Neural cell (in vitro differentiated cells): ENCODE results near the gene ST6GAL1. TPM values are rescaled to one million over a fixed set of nuclear protein-coding genes. Genes with fewer than 3 reads are reported as not detected.

ENCODE experiments used
- H2AFZ ChIP-seq: fragments of 200-600, 300-800 bp; sonication (generic), shearing (Covaris generic); 2 replicates; pipeline ENCODE4 v1.6.0; 2014; ENCODE audit warnings: low read depth, mild to moderate bottlenecking, antibody characterized with exemption, low read length, moderate library complexity
- H3F3A ChIP-seq: fragments of 200-600 bp; shearing (Covaris generic); 2 replicates; pipeline ENCODE4 v1.6.1; 2016; ENCODE audit warnings: mild to moderate bottlenecking, moderate library complexity, mixed read lengths, antibody characterized with exemption, low read length; ENCODE audit not compliant: insufficient read depth, poor library complexity, severe bottlenecking
- H3K27ac ChIP-seq: fragments of 200-600, 300-800 bp; sonication (generic), shearing (Covaris generic); 2 replicates; pipeline ENCODE4 v1.5.1; 2014; ENCODE audit warnings: mild to moderate bottlenecking, low read length, moderate library complexity
- H3K27me3 ChIP-seq: fragments of 300-800, 200-600 bp; sonication (generic), shearing (Covaris generic); 2 replicates; pipeline ENCODE4 v1.6.0; 2014; ENCODE audit warnings: mild to moderate bottlenecking, low read depth, low read length, moderate library complexity; ENCODE audit not compliant: insufficient read depth
- H3K36me3 ChIP-seq: fragments of 300-800, 200-600 bp; sonication (generic), shearing (Covaris generic); 2 replicates; pipeline ENCODE4 v1.5.1; 2014; ENCODE audit warnings: mild to moderate bottlenecking, antibody characterized with exemption, low read length, moderate library complexity; ENCODE audit not compliant: insufficient read depth
- H3K4me2 ChIP-seq: fragments of 300-800, 200-600 bp; sonication (generic), shearing (Covaris generic); 2 replicates; pipeline ENCODE4 v1.6.0; 2014; ENCODE audit warnings: mild to moderate bottlenecking, low read length
- H3K4me3 ChIP-seq: fragments of 300-800, 200-600 bp; sonication (generic), shearing (Covaris generic); 2 replicates; pipeline ENCODE4 v1.5.1; 2014; ENCODE audit warnings: mild to moderate bottlenecking, low read length, moderate library complexity
- H3K79me2 ChIP-seq: fragments of 200-600 bp; shearing (Covaris generic); replicated peaks from 2 replicates; pipeline ENCODE4 v1.6.0; 2014; ENCODE audit warnings: mild to moderate bottlenecking, low read length, moderate library complexity; ENCODE audit not compliant: insufficient read depth
- H3K9ac ChIP-seq: fragments of 300-800, 200-600 bp; sonication (generic), shearing (Covaris generic); 2 replicates; pipeline ENCODE4 v1.6.1; 2016; ENCODE audit warnings: mild to moderate bottlenecking, low read length, mixed read lengths
- H3K9me2 ChIP-seq: fragments of 200-600 bp; shearing (Covaris generic); 2 replicates; pipeline ENCODE4 v1.6.1; 2016; ENCODE audit warnings: mild to moderate bottlenecking, low read length, mixed read lengths; ENCODE audit not compliant: insufficient read depth
- H3K9me3 ChIP-seq: fragments of 200-600, 300-800 bp; sonication (generic), shearing (Covaris generic); 2 replicates; pipeline ENCODE4 v1.6.1; 2016; ENCODE audit warnings: mild to moderate bottlenecking, mixed run types, low read length, moderate library complexity, mixed read lengths
- H4K20me1 ChIP-seq: fragments of 200-600 bp; shearing (Covaris generic); 2 replicates; pipeline ENCODE4 v1.6.1; 2016; ENCODE audit warnings: mild to moderate bottlenecking, mixed run types; ENCODE audit not compliant: insufficient read depth
- CTCF ChIP-seq: fragments of 450-650 bp; IDR thresholded peaks from 2 replicates; pipeline ENCODE4 v1.5.1; 2014; ENCODE audit warnings: antibody characterized with exemption, mild to moderate bottlenecking, moderate library complexity; ENCODE audit not compliant: poor library complexity, severe bottlenecking
- EP300 ChIP-seq: fragments of 450-650 bp; conservative IDR thresholded peaks from 2 replicates; pipeline ENCODE4 v1.6.1; 2014; ENCODE audit warnings: antibody characterized with exemption, mild to moderate bottlenecking, moderate library complexity; ENCODE audit not compliant: poor library complexity, severe bottlenecking
- MXI1 ChIP-seq: fragments of 450-650 bp; conservative IDR thresholded peaks from 2 replicates; pipeline ENCODE4 v1.6.1; 2014; ENCODE audit warnings: antibody characterized with exemption, mild to moderate bottlenecking; ENCODE audit not compliant: poor library complexity, severe bottlenecking
- POLR2AphosphoS5 ChIP-seq: IDR thresholded peaks from 2 replicates; pipeline ENCODE4 v1.6.1; 2012
- RAD21 ChIP-seq: fragments of 450-650 bp; conservative IDR thresholded peaks from 2 replicates; pipeline ENCODE4 v1.6.1; 2014; ENCODE audit warnings: antibody characterized with exemption, mild to moderate bottlenecking, moderate library complexity
- SMC3 ChIP-seq: fragments of 450-650 bp; conservative IDR thresholded peaks from 2 replicates; pipeline ENCODE4 v1.6.1; 2014; ENCODE audit warnings: antibody characterized with exemption, mild to moderate bottlenecking, moderate library complexity; ENCODE audit not compliant: poor library complexity
- TAF1 ChIP-seq: IDR thresholded peaks from 2 replicates; pipeline ENCODE4 v1.6.1; 2012; ENCODE audit warnings: low read depth
- polyA minus RNA-seq: library from RNA; depleted of rRNA, polyadenylated mRNA; stranded (reverse); fragments of >200 nt; gene quantifications from 2 replicates; pipeline ENCODE4 v1.2.3, GENCODE V29; 2014
- polyA plus RNA-seq: library from polyadenylated mRNA; depleted of rRNA; stranded (reverse); fragments of >200 nt; gene quantifications from 2 replicates; pipeline ENCODE4 v1.2.3, GENCODE V29; 2014

ST6GAL1 gene
- polyA plus RNA-seq = 16.6 and 17.6 TPM in 2 replicates
- 38.7 and 39.5 TPM in 2 replicates for polyA minus RNA-seq

- peak within 1 kb of the TSS; percentile 79 for H2AFZ ChIP-seq
- no peaks in the 10 kb centered on the region for H3K9me3 ChIP-seq
- peak within 1 kb of the TSS; percentile 96 for H3K4me2 ChIP-seq
- no peaks in the 10 kb centered on the region for H3K27me3 ChIP-seq
- H4K20me1 ChIP-seq = no peaks in the 10 kb centered on the region
- no peaks in the 10 kb centered on the region for H3F3A ChIP-seq
- no peaks in the 10 kb centered on the region for H3K36me3 ChIP-seq
- H3K4me3 ChIP-seq = peak within 1 kb of the TSS; percentile 98
- H3K9ac ChIP-seq = peak within 1 kb of the TSS; percentile 80
- H3K79me2 ChIP-seq = peaks cover 12% of the 10 kb centered on the region
- no peak for TF ChIP-seq EP300
- peak; percentile 34 for TF ChIP-seq POLR2AphosphoS5
- TF ChIP-seq MXI1 = no peak
- peak; percentile 13 for TF ChIP-seq RAD21
- TF ChIP-seq CTCF = peak; percentile 46
- peak; percentile 53 for TF ChIP-seq TAF1
- no peaks in the 10 kb centered on the region for H3K9me2 ChIP-seq
- H3K27ac ChIP-seq = peak within 1 kb of the TSS; percentile 54
Measured at GRCh38 chr3:186930143-186930640, at the start of gene ST6GAL1. ST6GAL1 (plus strand) TSS chr3:186930526; CDS start chr3:187042704, 112,178 bp downstream.

- H3K4me3 ChIP-seq = no peak overlapping the region
- H3F3A ChIP-seq = no peaks in the 10 kb centered on the region
- no peaks in the 10 kb centered on the region for H3K9me3 ChIP-seq
- no peak overlapping the region for H2AFZ ChIP-seq
- no peaks in the 10 kb centered on the region for H3K79me2 ChIP-seq
- H4K20me1 ChIP-seq = no peaks in the 10 kb centered on the region
- H3K9ac ChIP-seq = no peak overlapping the region
- no peaks in the 10 kb centered on the region for H3K9me2 ChIP-seq
- TF ChIP-seq EP300 (no peak), POLR2AphosphoS5 (no peak), TAF1 (no peak)
- no peak overlapping the region for H3K4me2 ChIP-seq
- H3K27me3 ChIP-seq = no peaks in the 10 kb centered on the region
- no peak overlapping the region for H3K27ac ChIP-seq
- H3K36me3 ChIP-seq = no peaks in the 10 kb centered on the region
Measured at GRCh38 chr3:186882150-186882524, 48.2 kb upstream of the ST6GAL1 start.

GRCh38 chr3:186882881-186883685 is 47.2 kb upstream of the ST6GAL1 start:
- no peaks in the 10 kb centered on the region for H3K79me2 ChIP-seq
- H3F3A ChIP-seq = no peaks in the 10 kb centered on the region
- no peaks in the 10 kb centered on the region for H3K9me3 ChIP-seq
- H3K9me2 ChIP-seq = no peaks in the 10 kb centered on the region
- H3K27me3 ChIP-seq = no peaks in the 10 kb centered on the region
- no peaks in the 10 kb centered on the region for H4K20me1 ChIP-seq
- H2AFZ ChIP-seq = no peak overlapping the region
- TF ChIP-seq RAD21 (no peak), TAF1 (no peak), SMC3 (no peak), MXI1 (no peak), CTCF (no peak), EP300 (no peak)
- no peak overlapping the region for H3K27ac ChIP-seq
- no peak overlapping the region for H3K9ac ChIP-seq
- H3K36me3 ChIP-seq = no peaks in the 10 kb centered on the region
- no peak overlapping the region for H3K4me2 ChIP-seq
- H3K4me3 ChIP-seq = no peak overlapping the region
